Suprapubic skin (tissue), 4 donors: ENCODE measurements around the gene ART1. TPM values are rescaled to one million over a fixed set of nuclear protein-coding genes. Genes with fewer than 3 reads are reported as not detected.

Experiments
- DNase-seq, 2 donors: peaks; one replicate each; pipeline ENCODE4 v3.0.0-alpha.2; 2019; ENCODE audit warnings: low spot score in 2 of 2
- H3K27ac ChIP-seq: fragments of 200-600 bp; sonication (generic); one replicate; pipeline ENCODE4 v1.5.1; 2019
- H3K27me3 ChIP-seq: fragments of 200-600 bp; sonication (generic); one replicate; pipeline ENCODE4 v1.5.1; 2019
- H3K36me3 ChIP-seq: fragments of 200-600 bp; sonication (generic); one replicate; pipeline ENCODE4 v1.5.1; 2019
- H3K4me1 ChIP-seq: fragments of 200-600 bp; sonication (generic); one replicate; pipeline ENCODE4 v1.5.1; 2019
- H3K4me3 ChIP-seq: fragments of 200-600 bp; sonication (generic); one replicate; pipeline ENCODE4 v1.5.1; 2019; ENCODE audit warnings: mild to moderate bottlenecking
- H3K9me3 ChIP-seq: fragments of 200-600 bp; sonication (generic); one replicate; pipeline ENCODE4 v1.5.1; 2019
- CTCF ChIP-seq, 2 donors: fragments of 200-600 bp in 1 of 2; fragments of 450-650 bp in 1 of 2; sonication (generic) in 1 of 2; IDR thresholded peaks; one replicate each; pipeline ENCODE4 v1.5.1; 2016 to 2019; ENCODE audit warnings: antibody characterized with exemption in 2 of 2, mild to moderate bottlenecking in 1 of 2, moderate library complexity in 1 of 2
- EP300 ChIP-seq: sonication (generic); formaldehyde crosslinking; IDR thresholded peaks from one replicate; pipeline ENCODE4 v1.6.1; 2017; ENCODE audit warnings: antibody characterized with exemption
- POLR2A ChIP-seq, 2 donors: fragments of 450-650 bp; IDR thresholded peaks; one replicate each; pipeline ENCODE4 v1.6.1; 2017; ENCODE audit warnings: antibody characterized with exemption in 2 of 2, mild to moderate bottlenecking in 2 of 2, moderate library complexity in 2 of 2
- POLR2AphosphoS5 ChIP-seq, 3 donors: sonication (generic); formaldehyde crosslinking; IDR thresholded peaks; one replicate each; pipeline ENCODE4 v1.6.1; 2017; ENCODE audit warnings: antibody characterized with exemption in 3 of 3
- WGBS: methylation state at CpG from one replicate; pipeline ENCODE4 v1.1.5; 2018; 5-methylcytosine and 5-hydroxymethylcytosine counted together
- total RNA-seq, 4 donors: library from RNA; depleted of rRNA; stranded (reverse); fragments of >200 nt; gene quantifications; one replicate each; pipeline ENCODE4 v1.1.0, GENCODE V29; 2016

The ART1 gene
- total RNA-seq, 4 donors from 2014 or later = not detected

DNA sequence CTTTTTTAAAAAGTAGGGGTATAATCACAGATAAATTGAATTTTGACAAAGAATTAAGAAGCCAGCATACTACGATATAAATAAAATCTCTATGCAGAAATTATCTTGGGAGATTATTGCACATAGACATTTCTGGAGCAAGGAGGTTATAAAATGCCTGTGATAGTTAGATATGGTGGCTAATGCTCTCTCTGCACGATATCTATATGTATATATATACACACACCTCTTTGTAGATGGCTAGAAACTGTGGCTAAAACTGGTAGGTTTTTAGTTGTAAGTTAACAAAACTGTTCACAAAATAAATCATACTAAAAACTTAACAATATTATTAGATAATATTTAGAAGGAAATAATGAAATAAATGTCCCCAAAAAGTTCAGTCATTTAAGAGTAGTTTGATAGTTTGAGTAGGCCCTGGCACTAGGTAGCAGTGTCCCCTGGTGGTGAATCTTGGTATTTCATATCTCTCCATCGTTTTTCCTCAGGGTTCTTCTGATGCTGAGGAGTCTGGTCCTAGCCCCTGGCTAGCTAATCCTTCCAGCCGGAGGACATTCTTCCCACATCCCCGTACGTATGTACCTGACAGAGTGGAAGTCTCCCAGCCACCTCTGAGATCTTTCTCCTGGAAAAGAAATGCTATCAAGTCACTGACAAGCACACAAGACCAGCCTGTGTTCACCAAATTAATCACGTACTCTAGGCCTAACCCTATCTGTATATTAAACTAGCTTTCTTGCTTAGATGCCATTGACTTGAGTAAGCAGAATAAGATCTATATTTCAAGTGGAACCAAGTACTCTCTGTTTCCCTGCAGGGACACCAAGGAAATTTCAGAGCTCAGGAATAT lies 35.3 kb upstream of the ART1 start:
- DNase-seq = no peak

DNA sequence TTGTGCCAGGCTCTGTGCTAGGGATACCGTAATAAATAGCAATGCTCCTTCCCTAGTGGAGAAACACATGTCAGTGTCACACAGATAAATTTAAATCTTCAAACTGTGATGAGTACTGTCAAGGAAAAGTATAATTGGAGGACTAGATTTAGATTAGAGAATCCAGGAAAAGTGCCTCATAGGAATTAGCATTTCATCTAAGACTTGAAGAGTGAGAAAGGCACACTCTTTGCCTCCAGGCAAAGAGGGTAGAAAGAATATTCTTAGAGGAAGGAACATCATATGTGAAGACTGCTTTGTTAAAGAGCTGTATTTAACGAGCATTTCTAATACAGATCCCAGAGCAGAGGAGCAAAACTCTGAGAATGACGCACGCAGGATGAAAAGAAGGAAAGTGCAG lies 34.1 kb upstream of the ART1 start:
- Histone ChIP-seq H3K4me1 (peaks cover 12% of the 10 kb centered on the region), H3K27me3 (no peaks in the 10 kb centered on the region), H3K9me3 (no peaks in the 10 kb centered on the region), H3K27ac (no peak overlapping the region), H3K36me3 (no peaks in the 10 kb centered on the region), H3K4me3 (no peak overlapping the region)
- DNase-seq = no peak
- TF ChIP-seq EP300 = no peak
- TF ChIP-seq POLR2A (IDR thresholded peaks at IDR 0.05) = no peak
- no peak for TF ChIP-seq POLR2AphosphoS5 (IDR thresholded peaks at IDR 0.05)
- no peak for TF ChIP-seq CTCF (IDR thresholded peaks at IDR 0.05)
- 81% methylated on average over 4 of the region's 4 CpGs for WGBS

More for the DNA sequence above, 35.3 kb upstream of the ART1 start:
- no peaks in the 10 kb centered on the region for H3K27me3 ChIP-seq
- H3K4me3 ChIP-seq = no peak overlapping the region
- no peaks in the 10 kb centered on the region for H3K9me3 ChIP-seq
- H3K27ac ChIP-seq = no peak overlapping the region
- H3K36me3 ChIP-seq = no peaks in the 10 kb centered on the region
- WGBS = 57% methylated on average over 7 of the region's 7 CpGs
- peaks cover 8% of the 10 kb centered on the region for H3K4me1 ChIP-seq
- TF ChIP-seq CTCF (IDR thresholded peaks at IDR 0.05) (peak; percentile 48 to 78), EP300 (no peak), POLR2AphosphoS5 (IDR thresholded peaks at IDR 0.05) (no peak), POLR2A (IDR thresholded peaks at IDR 0.05) (no peak)

- H3K27me3 ChIP-seq = no peaks in the 10 kb centered on the region
- H3K36me3 ChIP-seq = no peaks in the 10 kb centered on the region
- no peaks in the 10 kb centered on the region for H3K9me3 ChIP-seq
- 95% methylated on average over 3 of the region's 3 CpGs for WGBS
- peaks cover 19% of the 10 kb centered on the region for H3K4me1 ChIP-seq
- no peak for DNase-seq
- no peak overlapping the region for H3K27ac ChIP-seq
- TF ChIP-seq EP300 (no peak), CTCF (IDR thresholded peaks at IDR 0.05) (no peak), POLR2AphosphoS5 (IDR thresholded peaks at IDR 0.05) (no peak), POLR2A (IDR thresholded peaks at IDR 0.05) (no peak)
- H3K4me3 ChIP-seq = no peak overlapping the region
Observed at GRCh38 chr11:3611976-3612678, 32.8 kb upstream of the ART1 start.

DNA sequence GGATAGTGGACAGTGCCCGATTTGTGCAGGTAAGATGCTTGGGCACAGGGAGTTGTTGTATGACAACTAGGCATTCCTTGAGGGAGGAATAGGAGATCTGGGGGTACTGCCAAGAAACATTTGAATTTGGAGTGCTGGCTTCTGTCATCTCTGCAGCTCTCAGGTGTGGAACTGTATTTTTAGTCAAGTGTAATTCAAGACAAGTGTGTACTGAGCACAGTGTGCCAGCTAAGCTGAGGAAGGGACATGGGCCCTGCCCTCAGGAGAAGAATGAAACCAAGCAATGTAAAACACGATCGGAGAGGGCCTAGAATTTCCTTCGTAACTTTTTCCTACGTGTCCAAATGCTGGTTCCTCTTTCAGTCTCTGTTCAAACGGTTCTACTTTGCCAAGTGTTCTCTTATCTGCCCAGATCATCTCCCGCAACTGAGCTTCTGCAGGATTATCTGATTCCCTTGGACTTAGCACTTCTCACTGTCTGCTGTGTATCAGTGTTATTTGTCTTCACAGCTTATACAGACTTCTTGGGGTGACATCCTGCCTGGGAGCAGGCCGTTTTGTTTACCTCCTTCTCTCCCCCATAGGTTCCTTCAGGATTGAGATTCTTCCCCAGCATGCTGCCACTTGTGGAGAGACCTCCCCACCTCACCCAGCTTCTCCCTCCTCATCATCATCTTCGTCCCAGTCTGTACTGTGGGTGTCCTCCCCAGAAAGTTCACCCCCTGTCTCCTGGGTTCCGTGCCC lies 30.8 kb upstream of the ART1 start:
- H3K4me3 ChIP-seq = no peak overlapping the region
- no peaks in the 10 kb centered on the region for H3K9me3 ChIP-seq
- H3K27me3 ChIP-seq = no peaks in the 10 kb centered on the region
- TF ChIP-seq EP300 (no peak), CTCF (IDR thresholded peaks at IDR 0.05) (no peak), POLR2AphosphoS5 (IDR thresholded peaks at IDR 0.05) (no peak), POLR2A (IDR thresholded peaks at IDR 0.05) (no peak)
- no peak overlapping the region for H3K27ac ChIP-seq
- DNase-seq = no peak
- 46% methylated on average over 10 of the region's 10 CpGs for WGBS
- no peaks in the 10 kb centered on the region for H3K36me3 ChIP-seq
- H3K4me1 ChIP-seq = peaks cover 19% of the 10 kb centered on the region
